ENCODE results near the gene SLC13A2. TPM values are rescaled to one million over a fixed set of nuclear protein-coding genes. Genes with fewer than 3 reads are reported as not detected.

Gene SLC13A2
- total and polyA plus RNA-seq, 2 experiments from 2014 or later, result not detected

GRCh38 chr17:28495635-28496034 lies 22.2 kb downstream of the SLC13A2 start:
- Mint-ChIP-seq H3K4me3 (no peak overlapping the region), H3K4me1 (peaks cover 18% of the 10 kb centered on the region), H3K27ac (no peak overlapping the region), H3K27me3 (ENCODE audit: insufficient read depth, low read depth, poor library complexity) (peaks cover 12% of the 10 kb centered on the region), H3K9me3 (no peaks in the 10 kb centered on the region; the same call in 2 of the 3 replicates), H3K36me3 (ENCODE audit: low read depth) (no peaks in the 10 kb centered on the region)
- no peak for DNase-seq (ENCODE audit: low spot score)
- Histone ChIP-seq H3K27ac (ENCODE audit: low read depth) (no peak overlapping the region), H3K27me3 (ENCODE audit: insufficient read depth) (no peaks in the 10 kb centered on the region), H2AFZ (no peak overlapping the region), H3K36me3 (ENCODE audit: insufficient read depth) (no peaks in the 10 kb centered on the region), H3K4me1 (ENCODE audit: insufficient read depth) (peaks cover 11% of the 10 kb centered on the region; the same call in 1 of the 2 replicates), H3K79me2 (replicated peaks; ENCODE audit: insufficient read depth) (no peaks in the 10 kb centered on the region), H4K20me1 (replicated peaks; ENCODE audit: insufficient read depth) (no peaks in the 10 kb centered on the region), H3F3A (replicated peaks; ENCODE audit: low read depth) (no peaks in the 10 kb centered on the region), H3K4me3 (no peak overlapping the region), H3K4me2 (no peak overlapping the region), H3K9me2 (ENCODE audit: insufficient read depth) (no peaks in the 10 kb centered on the region)
- no peak for ATAC-seq
- TF ChIP-seq ETS1 (IDR thresholded peaks at IDR 0.05) (no peak), ZNF331 (CRISPR knock-in tag; IDR thresholded peaks at IDR 0.05; ENCODE audit: low read depth) (no peak), ZNF462 (CRISPR knock-in tag; IDR thresholded peaks at IDR 0.05) (no peak), CREB1 (CRISPR knock-in tag; IDR thresholded peaks at IDR 0.05; ENCODE audit: low read depth) (no peak), REST (IDR thresholded peaks at IDR 0.05; ENCODE audit: unreplicated experiment) (no peak), EZH2phosphoT487 (IDR thresholded peaks at IDR 0.05; ENCODE audit: unreplicated experiment) (no peak), POLR2AphosphoS5 (IDR thresholded peaks at IDR 0.05; ENCODE audit: low read depth) (no peak), JUNB (IDR thresholded peaks at IDR 0.05; ENCODE audit: unreplicated experiment) (no peak), ZNF114 (CRISPR knock-in tag; IDR thresholded peaks at IDR 0.05) (no peak), EZH2 (IDR thresholded peaks at IDR 0.05; ENCODE audit: low read depth, unreplicated experiment) (no peak), STAT1 (IDR thresholded peaks at IDR 0.05; ENCODE audit: unreplicated experiment) (no peak), CTCF (conservative IDR thresholded peaks at IDR 0.05; ENCODE audit: low read depth in 2 of 2) (no peak), NANOG (IDR thresholded peaks at IDR 0.05; ENCODE audit: borderline replicate concordance) (no peak)

All from GM23338 (cell line).